SH-SY5Y (cell line): ENCODE measurements around the gene ZP3.

Experiments
- GATA2 ChIP-seq: IDR thresholded peaks from 2 replicates; pipeline ENCODE4 v1.6.1; 2011; ENCODE audit warnings: mild to moderate bottlenecking, low read depth, low read length
- GATA3 ChIP-seq: IDR thresholded peaks from 2 replicates; pipeline ENCODE4 v1.6.1; 2011; ENCODE audit warnings: low read depth, mild to moderate bottlenecking, low read length, moderate library complexity

- TF ChIP-seq GATA2 (no peak), GATA3 (no peak)
These were observed 1.5 kb downstream of the ZP3 start for GRCh38 chr7:76426246-76426645.
